GM18505 (cell line): ENCODE results near the gene NCK1.
"Not testable (repeated sequence)": the region's sequence is repeated elsewhere in the genome, so short reads cannot be mapped to it uniquely, and the experiment has no call there.

Experiments used
- ATAC-seq: cut with Tn5 transposase; IDR thresholded peaks from one replicate; pipeline ENCODE4 v1.9.1; 2021; ENCODE audit not compliant: unreplicated experiment
- POLR2A ChIP-seq: IDR thresholded peaks from 4 replicates; pipeline ENCODE4 v1.6.1; 2011; ENCODE audit warnings: borderline replicate concordance; ENCODE audit not compliant: insufficient read depth, insufficient read length; ENCODE audit errors: extremely low read depth

The NCK1 gene

GRCh38 chr3:136883967-136884720 is 22.1 kb downstream of the NCK1 start:
- TF ChIP-seq POLR2A: no peak
- no peak for ATAC-seq

DNA sequence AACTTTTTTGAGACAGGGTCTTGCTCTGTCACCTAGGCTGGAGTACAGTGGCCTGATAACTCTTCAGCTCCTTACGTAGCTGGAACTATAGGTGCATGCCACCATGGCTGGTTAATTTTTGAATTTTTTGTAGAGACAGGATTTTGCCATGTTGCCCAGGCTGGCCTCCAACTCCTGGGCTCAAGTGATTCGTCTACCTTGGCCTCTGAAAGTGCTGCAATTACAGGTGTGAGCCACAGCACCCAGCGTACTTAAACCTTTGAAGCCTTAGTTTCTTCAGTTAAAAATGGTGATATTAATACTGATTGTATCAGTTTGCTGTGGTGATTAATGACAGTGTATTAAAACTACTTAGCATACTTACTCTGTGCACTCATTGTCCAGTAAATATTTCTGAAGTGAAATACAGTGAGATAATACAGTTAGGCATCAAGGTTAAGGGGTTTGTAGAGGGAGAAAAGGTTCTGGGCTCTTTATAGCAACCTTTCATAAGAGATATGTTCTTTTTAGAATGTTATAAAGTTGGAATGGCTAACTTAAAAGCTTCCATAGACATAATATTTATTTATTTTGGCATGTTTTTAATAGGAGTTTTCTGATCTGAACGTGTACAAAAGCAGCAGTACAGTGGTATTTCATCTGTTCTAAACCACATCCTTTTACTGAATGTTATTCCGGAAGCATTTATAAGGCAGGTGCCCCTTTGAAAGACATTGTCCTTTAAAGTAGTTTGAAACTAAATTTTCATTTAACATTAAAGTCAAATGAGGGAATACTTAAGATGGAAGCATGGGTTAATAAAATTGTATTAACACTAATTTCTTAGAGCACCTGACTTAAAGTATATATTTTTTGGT is 23.6 kb downstream of the NCK1 start:
- no peak for ATAC-seq
- no peak for TF ChIP-seq POLR2A

DNA sequence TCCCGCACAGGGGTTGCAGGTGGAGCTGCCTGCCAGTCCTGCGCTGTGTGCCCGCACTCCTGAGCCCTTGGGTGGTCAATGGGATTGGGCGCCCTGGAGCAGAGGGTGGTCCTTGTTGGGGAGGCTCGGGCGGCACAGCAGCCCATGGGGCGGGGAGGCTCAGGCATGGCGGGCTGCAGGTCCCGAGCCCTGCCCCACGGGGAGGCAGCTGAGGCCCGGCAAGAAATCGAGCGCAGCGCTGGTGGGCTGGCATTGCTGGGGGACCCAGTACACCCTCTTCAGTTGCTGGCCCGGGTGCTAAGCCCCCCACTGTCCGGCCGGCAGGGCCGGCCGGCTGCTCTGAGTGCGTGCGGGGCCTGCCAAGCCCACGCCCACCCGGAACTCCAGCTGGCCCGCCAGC is 27.9 kb downstream of the NCK1 start:
- no peak for TF ChIP-seq POLR2A
- no peak for ATAC-seq

DNA sequence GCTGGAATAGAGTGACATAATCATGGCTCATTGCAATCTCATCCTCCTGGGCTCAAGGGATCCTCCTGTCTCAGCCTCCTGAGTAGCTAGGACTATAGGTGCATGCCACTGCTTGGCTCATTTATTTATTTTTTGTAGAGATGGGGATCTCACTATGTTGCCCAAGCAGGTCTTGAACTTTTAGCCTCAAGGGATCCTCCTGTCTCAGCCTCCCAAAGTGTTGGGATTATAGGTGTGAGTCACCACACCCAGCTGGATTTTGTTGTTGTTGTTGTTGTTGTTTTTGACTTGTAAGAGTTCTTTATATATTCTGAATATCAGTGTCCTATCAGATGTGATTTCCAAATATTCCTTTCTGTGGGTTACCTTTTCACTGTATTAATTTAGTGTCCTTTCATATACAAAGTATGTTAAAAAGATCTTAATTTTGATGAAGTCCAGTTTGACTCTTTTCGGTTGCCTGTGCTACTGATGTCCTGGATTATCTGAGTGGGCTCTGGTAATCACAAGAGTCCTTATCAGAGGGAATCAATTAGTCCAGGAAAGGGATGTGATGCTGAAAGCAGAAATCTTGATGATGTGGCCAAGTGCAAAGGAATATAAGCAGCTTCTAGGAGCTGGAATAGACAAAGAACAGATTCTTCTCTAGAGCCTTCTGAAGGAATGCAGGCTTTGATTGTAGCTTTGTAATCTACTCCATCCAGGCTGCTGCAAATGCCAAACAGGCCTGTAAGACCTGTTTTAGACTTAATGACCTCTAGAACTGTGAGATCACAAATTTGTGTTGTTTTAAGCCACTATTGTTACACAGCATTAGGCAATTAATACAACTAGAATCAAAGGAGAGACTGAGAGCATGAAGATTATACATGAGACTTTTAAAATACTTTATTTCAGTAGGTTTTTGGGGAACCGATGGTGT is 30.2 kb downstream of the NCK1 start:
- ATAC-seq: no peak
- no peak for TF ChIP-seq POLR2A

- TF ChIP-seq POLR2A: no peak
- ATAC-seq: no peak
These were observed 31.9 kb downstream of the NCK1 start for GRCh38 chr3:136893848-136894443.

DNA sequence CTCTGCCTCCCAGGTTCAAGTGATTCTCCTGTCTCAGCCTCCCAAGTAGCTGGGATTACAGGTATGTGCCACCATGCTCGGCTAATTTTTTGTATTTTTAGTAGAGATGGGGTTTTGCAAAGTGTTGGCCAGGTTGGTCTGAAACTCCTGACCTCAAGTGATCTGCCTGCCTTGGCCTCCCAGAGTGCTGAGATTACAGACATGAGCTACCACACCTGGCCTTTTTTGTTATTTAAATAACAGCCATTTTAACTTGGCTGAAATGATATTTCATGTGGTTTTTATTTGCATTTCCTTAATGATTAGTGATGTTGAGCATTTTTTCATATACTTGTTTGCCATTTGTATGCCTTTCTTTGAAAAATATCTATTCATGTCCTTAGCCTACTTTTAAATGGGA is 35.2 kb downstream of the NCK1 start:
- not testable (repeated sequence) for ATAC-seq

GRCh38 chr3:136898549-136898948 is 36.5 kb downstream of the NCK1 start:
- no peak for ATAC-seq
- no peak for TF ChIP-seq POLR2A

DNA sequence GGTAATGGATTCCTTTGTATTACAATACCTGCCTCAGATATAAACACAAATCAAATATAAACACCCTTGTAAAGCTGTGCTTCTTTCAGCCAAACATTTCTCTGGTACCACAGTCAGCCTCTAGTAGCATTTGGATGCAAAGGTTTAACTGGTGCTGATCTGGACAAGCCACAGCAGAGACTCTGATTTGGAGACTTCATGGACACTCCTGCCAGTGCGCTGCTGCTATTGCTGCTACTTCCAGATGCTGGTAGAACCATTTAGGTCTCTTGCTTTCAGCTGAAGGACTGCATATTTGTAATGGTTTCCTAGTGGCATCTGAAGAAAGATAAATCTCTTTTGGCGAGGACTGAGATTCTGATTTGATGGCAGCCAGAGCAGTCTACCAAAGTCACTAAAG is 36.9 kb downstream of the NCK1 start:
- no peak for ATAC-seq
- TF ChIP-seq POLR2A: no peak

DNA sequence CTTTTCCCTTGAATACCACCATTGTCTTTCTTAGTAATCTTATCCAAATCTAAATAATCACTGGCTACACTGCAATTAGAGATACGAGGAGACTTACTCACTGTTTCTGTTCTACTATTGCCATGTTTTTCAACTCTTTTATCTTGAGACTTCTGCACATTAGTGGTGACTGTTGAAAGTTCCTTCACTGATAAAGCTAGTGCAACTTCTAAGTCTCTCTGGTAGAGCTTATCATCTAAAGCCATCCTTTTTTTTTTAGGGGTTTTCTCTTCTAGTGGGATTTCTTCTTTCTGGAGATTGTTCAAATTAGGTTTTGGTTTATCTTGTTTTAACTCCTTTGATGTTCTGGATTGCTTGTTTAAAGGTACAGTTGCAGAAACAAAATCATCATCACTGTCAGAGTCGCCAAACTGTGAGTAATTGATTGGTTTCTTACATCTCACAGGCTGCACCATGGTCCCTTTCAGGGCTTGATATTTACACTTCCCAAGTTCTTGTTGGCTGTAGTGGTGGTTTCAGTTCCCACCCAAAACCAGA is 37.7 kb downstream of the NCK1 start:
- TF ChIP-seq POLR2A: no peak
- ATAC-seq: no peak

GRCh38 chr3:136900694-136901093 is 38.7 kb downstream of the NCK1 start:
- ATAC-seq: not testable (repeated sequence)

DNA sequence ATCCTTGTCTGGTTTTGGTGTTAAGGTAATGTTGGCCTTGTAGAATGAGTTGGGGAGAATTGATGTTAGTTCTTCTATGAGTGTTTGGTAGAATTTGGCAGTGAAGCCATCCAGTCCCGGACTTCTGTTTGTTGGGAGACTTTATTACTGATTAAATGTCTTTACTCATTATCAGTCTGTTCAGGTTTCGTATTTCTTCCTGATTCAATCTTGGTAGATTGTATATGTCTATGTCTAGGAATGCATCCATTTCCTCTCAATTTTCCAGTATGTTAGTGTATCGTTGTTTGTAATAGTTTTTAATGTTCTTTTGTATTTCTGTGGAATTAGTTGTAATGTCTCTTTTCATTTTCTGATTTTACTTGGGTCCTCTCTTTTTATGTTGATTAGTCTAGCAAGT is 39.4 kb downstream of the NCK1 start:
- ATAC-seq: no peak
- TF ChIP-seq POLR2A: no peak

DNA sequence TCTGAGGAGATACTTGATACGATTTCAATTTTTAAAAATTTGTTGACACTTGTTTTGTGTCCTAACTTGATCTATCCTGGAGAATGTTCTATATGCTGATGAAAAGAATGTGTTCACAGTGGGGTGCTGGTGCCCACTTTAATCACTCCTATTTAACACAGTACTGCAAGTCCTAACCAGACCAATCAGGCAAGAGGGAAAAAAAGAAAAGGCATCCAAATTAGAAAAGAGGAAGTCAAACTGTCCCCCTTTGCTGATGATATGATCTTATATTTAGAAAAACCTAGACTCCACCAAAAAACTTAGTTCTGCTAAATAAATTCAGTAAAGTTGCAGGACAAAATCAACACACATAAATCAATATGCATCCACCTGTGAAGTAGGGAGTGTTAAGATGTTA is 40.5 kb downstream of the NCK1 start:
- not testable (repeated sequence) for ATAC-seq

- ATAC-seq: no peak
- TF ChIP-seq POLR2A: no peak
These were observed 41.9 kb downstream of the NCK1 start for GRCh38 chr3:136903899-136904298.

DNA sequence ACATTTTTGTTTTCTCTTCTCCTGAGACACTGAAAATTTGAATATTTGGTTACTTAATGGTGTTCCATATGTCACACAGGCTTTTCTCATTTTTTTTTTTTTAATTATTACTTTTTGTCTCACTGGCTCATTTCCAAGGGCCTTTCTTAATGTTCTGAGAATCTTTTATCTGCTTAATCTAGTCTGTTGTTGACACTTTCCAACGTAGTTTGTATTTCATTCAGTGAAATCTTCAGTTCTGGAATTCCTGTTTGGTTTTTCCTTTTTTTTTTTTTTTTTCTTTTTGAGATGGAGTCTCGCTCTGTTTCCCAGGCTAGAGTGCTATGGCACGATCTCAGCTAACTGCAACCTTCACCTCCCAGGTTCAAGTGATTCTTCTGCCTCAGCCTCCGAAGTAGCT is 42.7 kb downstream of the NCK1 start:
- TF ChIP-seq POLR2A: no peak
- no peak for ATAC-seq
